OCI-LY3 (cell line): Measurements from ENCODE around the gene LDLR.

Experiments used
- CTCF ChIP-seq: fragments of 200-600, 300-600 bp; sonication (generic); IDR thresholded peaks from 2 replicates; pipeline ENCODE4 v1.5.1; 2014; ENCODE audit warnings: antibody characterized with exemption, low read length, low read depth
- EZH2phosphoT487 ChIP-seq: fragments of 200-600 bp; shearing (Covaris generic); IDR thresholded peaks from 2 replicates; pipeline ENCODE4 v1.6.1; 2018; ENCODE audit warnings: antibody characterized with exemption, mixed run types, low read depth

- no peak for TF ChIP-seq CTCF
- TF ChIP-seq EZH2phosphoT487, result no peak
Observed at GRCh38 chr19:11145536-11145924, 56.3 kb downstream of the LDLR start.
